KMS-11 (cell line): ENCODE results near the gene LUZP4.

ENCODE experiments used
- H2AFZ ChIP-seq: fragments of 200-600 bp; sonication (generic); 2 replicates; pipeline ENCODE4 v1.6.1; 2016; ENCODE audit warnings: antibody characterized with exemption, mixed run types, low read depth
- H3K27ac ChIP-seq: fragments of 200-600 bp; sonication (generic); 2 replicates; pipeline ENCODE4 v1.6.1; 2016; ENCODE audit warnings: mild to moderate bottlenecking, mixed run types
- H3K27me3 ChIP-seq: fragments of 200-600 bp; sonication (generic); 2 replicates; pipeline ENCODE4 v1.6.1; 2017; ENCODE audit warnings: mild to moderate bottlenecking, low read depth, mixed run types, moderate library complexity; ENCODE audit not compliant: insufficient read depth
- H3K36me3 ChIP-seq: fragments of 200-600 bp; sonication (generic); 2 replicates; pipeline ENCODE4 v1.6.1; 2017; ENCODE audit warnings: mild to moderate bottlenecking, mixed run types; ENCODE audit not compliant: insufficient read depth
- H3K4me1 ChIP-seq: fragments of 200-600 bp; sonication (generic); 2 replicates; pipeline ENCODE4 v1.6.1; 2016; ENCODE audit warnings: mild to moderate bottlenecking, low read depth, mixed run types; ENCODE audit not compliant: poor library complexity, severe bottlenecking
- H3K4me2 ChIP-seq: fragments of 200-600 bp; sonication (generic); 2 replicates; pipeline ENCODE4 v1.7.0; 2016; ENCODE audit warnings: mild to moderate bottlenecking, mixed run types
- H3K4me3 ChIP-seq: fragments of 200-600 bp; sonication (generic); IDR thresholded peaks from 2 replicates; pipeline ENCODE4 v1.6.1; 2017; ENCODE audit warnings: low read depth, low read length, mixed read lengths; ENCODE audit not compliant: insufficient read depth
- H3K79me2 ChIP-seq: fragments of 200-600 bp; sonication (generic); 2 replicates; pipeline ENCODE4 v1.6.1; 2016; ENCODE audit warnings: low read depth, mixed run types; ENCODE audit not compliant: insufficient read depth
- H3K9ac ChIP-seq: fragments of 200-600 bp; sonication (generic); 2 replicates; pipeline ENCODE4 v1.6.1; 2016; ENCODE audit warnings: mild to moderate bottlenecking, mixed run types
- H4K20me1 ChIP-seq: fragments of 200-600 bp; sonication (generic); 2 replicates; pipeline ENCODE4 v1.6.1; 2016; ENCODE audit warnings: mild to moderate bottlenecking, mixed run types; ENCODE audit not compliant: insufficient read depth
- TF ChIP-seq, protein P1 (sequence below): fragments of 200-600 bp; sonication (generic); conservative IDR thresholded peaks from 2 replicates; pipeline ENCODE4 v1.6.1; 2017; ENCODE audit warnings: low read depth, mild to moderate bottlenecking, antibody characterized with exemption, low read length, moderate library complexity, mixed read lengths

The LUZP4 gene

DNA sequence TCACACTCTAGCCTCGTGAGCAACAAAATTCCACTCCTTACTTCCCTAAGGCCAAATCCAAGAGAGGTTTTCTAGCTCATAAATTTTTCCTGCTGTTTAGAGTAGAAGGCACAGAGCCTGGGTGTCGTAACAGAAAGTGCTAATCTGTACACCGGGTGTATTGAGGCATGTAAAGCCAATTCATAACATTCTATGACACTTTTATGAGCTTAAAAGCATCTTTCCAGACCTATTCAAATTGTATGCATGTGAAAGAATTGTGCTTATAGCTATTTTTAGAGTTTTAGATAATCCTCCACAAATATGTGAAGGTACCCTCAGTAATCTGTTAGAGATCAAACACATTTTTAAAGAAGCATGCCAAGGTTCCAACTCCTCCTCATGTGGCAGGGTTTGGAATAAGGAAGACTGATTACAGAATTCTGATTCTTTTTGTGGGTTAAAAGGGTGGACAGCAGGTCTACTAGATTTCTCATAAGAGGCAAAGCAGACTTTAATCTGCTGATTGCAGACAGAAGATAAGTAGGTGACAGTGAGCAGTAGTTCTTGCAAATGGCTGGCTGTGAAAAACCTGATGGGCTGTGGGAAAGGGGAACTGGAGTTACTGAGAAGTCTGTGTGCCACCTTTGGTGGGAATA, 30.2 kb upstream of the LUZP4 start:
- H3K27ac ChIP-seq, result no peak overlapping the region
- no peaks in the 10 kb centered on the region for H3K27me3 ChIP-seq
- TF ChIP-seq, protein P1, sequence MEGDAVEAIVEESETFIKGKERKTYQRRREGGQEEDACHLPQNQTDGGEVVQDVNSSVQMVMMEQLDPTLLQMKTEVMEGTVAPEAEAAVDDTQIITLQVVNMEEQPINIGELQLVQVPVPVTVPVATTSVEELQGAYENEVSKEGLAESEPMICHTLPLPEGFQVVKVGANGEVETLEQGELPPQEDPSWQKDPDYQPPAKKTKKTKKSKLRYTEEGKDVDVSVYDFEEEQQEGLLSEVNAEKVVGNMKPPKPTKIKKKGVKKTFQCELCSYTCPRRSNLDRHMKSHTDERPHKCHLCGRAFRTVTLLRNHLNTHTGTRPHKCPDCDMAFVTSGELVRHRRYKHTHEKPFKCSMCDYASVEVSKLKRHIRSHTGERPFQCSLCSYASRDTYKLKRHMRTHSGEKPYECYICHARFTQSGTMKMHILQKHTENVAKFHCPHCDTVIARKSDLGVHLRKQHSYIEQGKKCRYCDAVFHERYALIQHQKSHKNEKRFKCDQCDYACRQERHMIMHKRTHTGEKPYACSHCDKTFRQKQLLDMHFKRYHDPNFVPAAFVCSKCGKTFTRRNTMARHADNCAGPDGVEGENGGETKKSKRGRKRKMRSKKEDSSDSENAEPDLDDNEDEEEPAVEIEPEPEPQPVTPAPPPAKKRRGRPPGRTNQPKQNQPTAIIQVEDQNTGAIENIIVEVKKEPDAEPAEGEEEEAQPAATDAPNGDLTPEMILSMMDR, result no peak
- H3K4me2 ChIP-seq, result no peak overlapping the region
- no peaks in the 10 kb centered on the region for H3K36me3 ChIP-seq
- H3K9ac ChIP-seq, result no peak overlapping the region
- H4K20me1 ChIP-seq, result no peaks in the 10 kb centered on the region
- no peaks in the 10 kb centered on the region for H3K79me2 ChIP-seq
- no peak overlapping the region for H2AFZ ChIP-seq
- no peak overlapping the region for H3K4me3 ChIP-seq
- no peaks in the 10 kb centered on the region for H3K4me1 ChIP-seq

DNA sequence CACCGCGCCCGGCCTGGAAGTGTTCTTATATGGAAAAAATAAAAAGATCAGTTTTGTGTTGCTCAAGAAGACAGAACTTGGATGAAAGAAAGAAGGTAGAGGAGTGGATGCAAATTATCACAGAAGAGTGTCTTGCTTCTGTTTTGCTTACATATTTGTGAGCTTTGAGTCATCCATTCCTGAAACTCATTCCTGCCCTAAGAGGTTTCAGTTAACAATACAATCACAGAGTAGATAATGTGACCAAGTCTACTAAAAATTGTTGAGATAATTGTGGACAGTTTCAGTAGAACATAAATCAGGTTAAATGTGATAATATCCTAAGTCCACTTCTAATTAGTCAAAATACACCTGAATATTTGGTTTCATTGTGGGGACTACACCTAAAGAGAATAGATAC, 29.2 kb upstream of the LUZP4 start:
- H4K20me1 ChIP-seq, result no peaks in the 10 kb centered on the region
- H3K27me3 ChIP-seq, result no peaks in the 10 kb centered on the region
- H3K27ac ChIP-seq, result no peak overlapping the region
- no peak overlapping the region for H3K4me2 ChIP-seq
- no peaks in the 10 kb centered on the region for H3K4me1 ChIP-seq
- no peaks in the 10 kb centered on the region for H3K36me3 ChIP-seq
- H3K9ac ChIP-seq, result no peak overlapping the region
- H2AFZ ChIP-seq, result no peak overlapping the region
- no peak overlapping the region for H3K4me3 ChIP-seq
- no peaks in the 10 kb centered on the region for H3K79me2 ChIP-seq
- TF ChIP-seq, protein P1, result no peak

DNA sequence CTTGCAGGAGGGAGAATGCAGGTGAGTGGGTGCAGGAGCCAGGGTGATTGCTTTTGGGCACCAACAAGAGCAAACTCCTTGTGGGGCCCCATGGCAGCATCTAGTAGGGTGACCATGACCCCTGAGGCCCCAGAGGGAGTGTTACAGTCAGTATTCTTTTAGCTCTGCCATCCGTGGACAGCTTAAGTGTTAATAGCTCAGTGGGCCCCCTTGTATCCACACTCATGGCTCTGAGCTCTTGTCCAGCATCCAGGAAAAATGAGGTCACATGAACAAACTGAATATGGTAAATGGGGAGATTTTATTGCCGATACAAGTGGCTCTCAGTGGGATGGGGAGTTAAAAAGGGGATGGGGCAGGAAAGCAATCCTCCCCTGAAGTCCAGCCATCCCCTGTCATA, 28.4 kb upstream of the LUZP4 start:
- TF ChIP-seq, protein P1, result no peak
- Histone ChIP-seq H4K20me1 (no peaks in the 10 kb centered on the region), H3K4me1 (no peaks in the 10 kb centered on the region), H3K79me2 (no peaks in the 10 kb centered on the region), H2AFZ (no peak overlapping the region), H3K4me2 (no peak overlapping the region), H3K27ac (no peak overlapping the region), H3K36me3 (no peaks in the 10 kb centered on the region), H3K27me3 (no peaks in the 10 kb centered on the region), H3K9ac (no peak overlapping the region), H3K4me3 (no peak overlapping the region)

DNA sequence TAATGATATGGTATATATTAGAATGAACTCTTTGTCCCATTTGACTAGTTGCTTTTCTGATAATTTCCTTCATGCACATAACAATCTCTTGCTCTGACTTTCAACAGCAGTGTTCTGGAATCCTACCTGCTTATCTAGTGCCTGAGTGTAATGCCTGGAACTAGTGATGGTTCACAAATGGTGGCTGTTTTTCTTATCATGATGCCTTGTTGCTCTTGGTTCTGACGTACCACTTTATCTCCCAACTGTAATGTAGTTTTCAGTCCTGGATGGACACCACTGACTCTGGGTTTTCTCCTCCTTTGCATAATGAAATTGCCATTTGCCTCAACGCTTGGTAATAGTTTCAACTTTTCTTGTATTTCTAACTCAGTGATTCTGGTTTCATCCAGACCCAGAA, 25.5 kb upstream of the LUZP4 start:
- Histone ChIP-seq H3K4me2 (no peak overlapping the region), H3K79me2 (no peaks in the 10 kb centered on the region), H3K4me3 (no peak overlapping the region), H4K20me1 (no peaks in the 10 kb centered on the region), H3K27me3 (no peaks in the 10 kb centered on the region), H3K9ac (no peak overlapping the region), H3K27ac (no peak overlapping the region), H3K36me3 (no peaks in the 10 kb centered on the region), H2AFZ (no peak overlapping the region), H3K4me1 (no peaks in the 10 kb centered on the region)
- TF ChIP-seq, protein P1, result no peak
